Measurements from ENCODE around the gene METTL26.

Gene METTL26

DNA sequence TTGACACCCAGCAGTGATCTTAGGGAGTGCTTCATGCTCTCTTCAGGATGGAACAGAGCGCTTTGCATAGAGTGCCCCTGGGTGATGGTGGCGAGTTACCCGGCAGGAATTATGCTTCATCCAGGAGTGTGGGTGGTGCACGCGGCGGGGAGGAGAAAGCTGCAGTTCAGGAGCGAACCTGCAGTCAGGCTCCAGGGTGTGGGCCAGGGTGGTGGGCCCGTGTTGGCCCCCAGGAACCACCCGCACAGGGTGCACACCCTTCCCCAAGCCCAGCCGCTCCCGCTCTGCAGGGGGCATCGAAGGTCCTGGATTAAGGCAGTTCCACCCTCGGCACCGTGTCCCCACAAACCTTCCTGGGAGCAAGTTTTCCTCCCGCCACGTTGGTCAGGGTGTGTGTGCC is 42.3 kb downstream of the METTL26 start:
- no peak overlapping the region for H3K9ac ChIP-seq (ENCODE audit: low read length)
- peaks cover 13% of the 10 kb centered on the region; the same call in 1 of the 2 replicates for H3K79me2 ChIP-seq (ENCODE audit: insufficient read depth, low read length)
- H3K27me3 ChIP-seq (ENCODE audit: low read length): no peaks in the 10 kb centered on the region
- H3K9me2 ChIP-seq (replicated peaks; ENCODE audit: insufficient read depth, low read length): no peaks in the 10 kb centered on the region
- H3K27ac ChIP-seq (ENCODE audit: low read depth, low read length): no peak overlapping the region
- H2AFZ ChIP-seq (ENCODE audit: low read depth, low read length, severe bottlenecking): no peak overlapping the region
- no peaks in the 10 kb centered on the region for H4K20me1 ChIP-seq (ENCODE audit: low read depth, low read length)
- H3F3A ChIP-seq (ENCODE audit: insufficient read depth): no peaks in the 10 kb centered on the region
- no peak overlapping the region for H3K4me3 ChIP-seq (ENCODE audit: insufficient read depth, low read length, poor library complexity, severe bottlenecking)
- no peak overlapping the region for H3K4me2 ChIP-seq (ENCODE audit: low read depth, low read length, poor library complexity, severe bottlenecking)
- H3K36me3 ChIP-seq (ENCODE audit: low read length): no peaks in the 10 kb centered on the region
- H3K9me3 ChIP-seq (ENCODE audit: insufficient read depth, low read length): no peaks in the 10 kb centered on the region
- TF ChIP-seq, protein P1, sequence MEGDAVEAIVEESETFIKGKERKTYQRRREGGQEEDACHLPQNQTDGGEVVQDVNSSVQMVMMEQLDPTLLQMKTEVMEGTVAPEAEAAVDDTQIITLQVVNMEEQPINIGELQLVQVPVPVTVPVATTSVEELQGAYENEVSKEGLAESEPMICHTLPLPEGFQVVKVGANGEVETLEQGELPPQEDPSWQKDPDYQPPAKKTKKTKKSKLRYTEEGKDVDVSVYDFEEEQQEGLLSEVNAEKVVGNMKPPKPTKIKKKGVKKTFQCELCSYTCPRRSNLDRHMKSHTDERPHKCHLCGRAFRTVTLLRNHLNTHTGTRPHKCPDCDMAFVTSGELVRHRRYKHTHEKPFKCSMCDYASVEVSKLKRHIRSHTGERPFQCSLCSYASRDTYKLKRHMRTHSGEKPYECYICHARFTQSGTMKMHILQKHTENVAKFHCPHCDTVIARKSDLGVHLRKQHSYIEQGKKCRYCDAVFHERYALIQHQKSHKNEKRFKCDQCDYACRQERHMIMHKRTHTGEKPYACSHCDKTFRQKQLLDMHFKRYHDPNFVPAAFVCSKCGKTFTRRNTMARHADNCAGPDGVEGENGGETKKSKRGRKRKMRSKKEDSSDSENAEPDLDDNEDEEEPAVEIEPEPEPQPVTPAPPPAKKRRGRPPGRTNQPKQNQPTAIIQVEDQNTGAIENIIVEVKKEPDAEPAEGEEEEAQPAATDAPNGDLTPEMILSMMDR (IDR thresholded peaks at IDR 0.05; ENCODE audit: insufficient read depth, low read length, poor library complexity, severe bottlenecking): no peak
- TF ChIP-seq EZH2phosphoT487 (conservative IDR thresholded peaks at IDR 0.05; ENCODE audit: low read length): no peak

DNA sequence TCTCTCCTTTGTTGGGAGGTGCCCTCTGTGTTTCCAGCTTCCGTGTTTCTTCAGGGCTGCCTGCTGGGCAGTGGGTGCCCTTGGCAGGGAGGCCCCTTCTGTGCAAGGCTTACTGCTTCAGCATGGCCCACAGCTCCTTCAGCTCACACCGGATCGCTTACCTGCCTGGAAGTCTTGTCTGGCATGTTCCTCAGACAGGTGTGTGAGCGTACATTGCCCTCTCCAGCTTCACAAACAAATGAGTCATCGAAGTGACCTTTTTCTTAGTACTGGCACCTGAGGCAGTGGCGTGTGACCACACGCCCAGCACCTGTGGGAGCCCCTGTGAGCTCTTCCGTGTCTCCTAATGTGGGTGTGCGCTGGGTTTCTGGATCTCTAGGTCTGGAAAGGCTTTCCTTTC is 42.7 kb downstream of the METTL26 start:
- Histone ChIP-seq H3K79me2 (ENCODE audit: insufficient read depth, low read length) (peaks cover 13% of the 10 kb centered on the region; the same call in 1 of the 2 replicates), H3K4me3 (ENCODE audit: insufficient read depth, low read length, poor library complexity, severe bottlenecking) (no peak overlapping the region), H3K36me3 (ENCODE audit: low read length) (no peaks in the 10 kb centered on the region), H4K20me1 (ENCODE audit: low read depth, low read length) (no peaks in the 10 kb centered on the region), H2AFZ (ENCODE audit: low read depth, low read length, severe bottlenecking) (no peak overlapping the region), H3K9ac (ENCODE audit: low read length) (no peak overlapping the region), H3K9me3 (ENCODE audit: insufficient read depth, low read length) (no peaks in the 10 kb centered on the region), H3K27me3 (ENCODE audit: low read length) (no peaks in the 10 kb centered on the region), H3K9me2 (replicated peaks; ENCODE audit: insufficient read depth, low read length) (no peaks in the 10 kb centered on the region), H3K4me2 (ENCODE audit: low read depth, low read length, poor library complexity, severe bottlenecking) (no peak overlapping the region), H3F3A (ENCODE audit: insufficient read depth) (no peaks in the 10 kb centered on the region), H3K27ac (ENCODE audit: low read depth, low read length) (no peak overlapping the region)
- TF ChIP-seq, protein P1 (IDR thresholded peaks at IDR 0.05; ENCODE audit: insufficient read depth, low read length, poor library complexity, severe bottlenecking): no peak
- TF ChIP-seq EZH2phosphoT487 (conservative IDR thresholded peaks at IDR 0.05; ENCODE audit: low read length): no peak

DNA sequence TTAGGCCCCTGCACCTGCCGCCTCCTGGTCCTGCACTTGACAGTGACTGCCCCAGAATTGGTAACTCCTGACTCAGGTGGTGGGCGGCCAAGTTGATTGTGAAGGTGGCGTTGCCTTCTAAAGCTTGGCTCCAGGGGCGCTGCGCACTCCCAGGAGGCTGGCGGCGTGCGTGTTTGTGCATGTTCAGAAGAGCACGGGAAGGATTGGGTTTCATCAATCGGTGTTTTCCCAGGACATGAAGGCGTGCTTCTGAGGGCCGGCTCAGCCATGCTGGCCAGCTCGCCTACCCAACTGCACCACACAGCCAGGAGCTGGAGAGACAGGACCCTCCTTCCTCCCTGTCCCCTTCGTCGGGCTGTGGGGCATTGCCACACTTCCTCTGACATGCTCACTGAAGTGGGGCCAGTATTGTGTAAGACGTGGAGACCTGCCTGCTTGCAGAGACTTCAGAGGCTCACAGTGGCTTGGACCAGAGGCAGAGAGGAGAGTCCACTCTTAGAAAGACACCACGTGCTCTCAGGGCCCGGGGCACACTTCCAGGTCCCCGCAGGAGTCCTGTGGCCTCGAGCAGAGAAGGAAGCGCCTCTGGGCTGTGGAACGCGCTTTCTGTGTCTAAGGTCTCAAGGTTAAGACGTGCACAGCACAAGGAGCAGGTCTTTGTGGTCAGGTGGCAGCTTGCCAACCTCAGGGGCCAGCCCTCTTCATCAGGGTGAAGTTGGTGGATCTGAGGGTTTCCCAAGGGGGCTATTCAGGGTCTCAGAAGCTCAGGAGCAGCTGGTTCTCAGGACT is 43.4 kb downstream of the METTL26 start:
- H3K79me2 ChIP-seq (ENCODE audit: insufficient read depth, low read length): peaks cover 13% of the 10 kb centered on the region; the same call in 1 of the 2 replicates
- H3K27me3 ChIP-seq (ENCODE audit: low read length): no peaks in the 10 kb centered on the region
- H4K20me1 ChIP-seq (ENCODE audit: low read depth, low read length): no peaks in the 10 kb centered on the region
- H3K27ac ChIP-seq (ENCODE audit: low read depth, low read length): no peak overlapping the region
- H3K9me2 ChIP-seq (replicated peaks; ENCODE audit: insufficient read depth, low read length): no peaks in the 10 kb centered on the region
- H3K36me3 ChIP-seq (ENCODE audit: low read length): no peaks in the 10 kb centered on the region
- no peak overlapping the region for H3K4me2 ChIP-seq (ENCODE audit: low read depth, low read length, poor library complexity, severe bottlenecking)
- H2AFZ ChIP-seq (ENCODE audit: low read depth, low read length, severe bottlenecking): no peak overlapping the region
- no peaks in the 10 kb centered on the region for H3K9me3 ChIP-seq (ENCODE audit: insufficient read depth, low read length)
- H3K4me3 ChIP-seq (ENCODE audit: insufficient read depth, low read length, poor library complexity, severe bottlenecking): no peak overlapping the region
- no peaks in the 10 kb centered on the region for H3F3A ChIP-seq (ENCODE audit: insufficient read depth)
- no peak overlapping the region for H3K9ac ChIP-seq (ENCODE audit: low read length)
- TF ChIP-seq, protein P1 (IDR thresholded peaks at IDR 0.05; ENCODE audit: insufficient read depth, low read length, poor library complexity, severe bottlenecking): no peak
- TF ChIP-seq EZH2phosphoT487 (conservative IDR thresholded peaks at IDR 0.05; ENCODE audit: low read length): no peak
